ENCODE results near the gene SMCO3.

- TF ChIP-seq CTCF (IDR thresholded peaks at IDR 0.05; ENCODE audit: low read depth, low read length): no peak
- no peak for TF ChIP-seq POLR2A (IDR thresholded peaks at IDR 0.05; ENCODE audit: extremely low read depth, insufficient read length)
- no peak for TF ChIP-seq MYC (IDR thresholded peaks at IDR 0.05; ENCODE audit: low read depth, low read length)
- TF ChIP-seq MAX (IDR thresholded peaks at IDR 0.05; ENCODE audit: low read depth, low read length): no peak
These were observed 44.5 kb upstream of the SMCO3 start for GRCh38 chr12:14858513-14858912.

All from NB4 (cell line).